ENCODE data around the gene ATP6V1B1. TPM values are rescaled to one million over a fixed set of nuclear protein-coding genes. Genes with fewer than 3 reads are reported as not detected.

The ATP6V1B1 gene
- total and polyA plus RNA-seq, 2 of the 13 experiments (the other 11 are each of a cell fraction or from before 2014, with no cell fraction given) = 0.58 to 1.6 TPM

GRCh38 chr2:70999362-70999761, 63.7 kb downstream of the ATP6V1B1 start (continued):
- peak; percentile 76 for TF ChIP-seq PAXIP1 (CRISPR knock-in tag; conservative IDR thresholded peaks at IDR 0.05)
- TF ChIP-seq GABPA (IDR thresholded peaks at IDR 0.05; ENCODE audit: low read depth, low read length) = 0 out of 2 replicates have a peak, but pooled peaks have one; percentile 17
- no peak for TF ChIP-seq GABPA (CRISPR knock-in tag; IDR thresholded peaks at IDR 0.05; ENCODE audit: low read depth)
- TF ChIP-seq ZBTB33 (CRISPR knock-in tag; IDR thresholded peaks at IDR 0.05) = no peak
- TF ChIP-seq ZFX (CRISPR knock-in tag; IDR thresholded peaks at IDR 0.05; ENCODE audit: low read depth) = peak; percentile 28; the same call in 1 of the 2 replicates
- peak; percentile 24; the same call in 1 of the 2 replicates for TF ChIP-seq HNF4G (IDR thresholded peaks at IDR 0.05; ENCODE audit: borderline replicate concordance, low read depth, low read length)
- no peak for TF ChIP-seq HNF4G (CRISPR knock-in tag; IDR thresholded peaks at IDR 0.05; ENCODE audit: borderline replicate concordance, low read depth)
- TF ChIP-seq GATAD2A (CRISPR knock-in tag; IDR thresholded peaks at IDR 0.05) = peak; percentile 29
- TF ChIP-seq KLF12 (CRISPR knock-in tag; IDR thresholded peaks at IDR 0.05; ENCODE audit: borderline replicate concordance) = no peak
- TF ChIP-seq KDM6A (CRISPR knock-in tag; IDR thresholded peaks at IDR 0.05; ENCODE audit: low read depth) = 0 out of 2 replicates have a peak, but pooled peaks have one; percentile 20
- TF ChIP-seq ZNF644 (CRISPR knock-in tag; IDR thresholded peaks at IDR 0.05; ENCODE audit: low read depth) = 0 out of 2 replicates have a peak, but pooled peaks have one; percentile 41
- TF ChIP-seq HNF4A (CRISPR knock-in tag; IDR thresholded peaks at IDR 0.05) = peak; percentile 32; the same call in 1 of the 2 replicates
- TF ChIP-seq ZSCAN25 (CRISPR knock-in tag; IDR thresholded peaks at IDR 0.05) = 0 out of 2 replicates have a peak, but pooled peaks have one; percentile 23
- TF ChIP-seq BORCS8-MEF2B (CRISPR knock-in tag; IDR thresholded peaks at IDR 0.05) = 0 out of 2 replicates have a peak, but pooled peaks have one; percentile 73
- 0 out of 2 replicates have a peak, but pooled peaks have one; percentile 33 for TF ChIP-seq ZNF230 (CRISPR knock-in tag; IDR thresholded peaks at IDR 0.05)
- TF ChIP-seq ZNF556 (CRISPR knock-in tag; IDR thresholded peaks at IDR 0.05; ENCODE audit: borderline replicate concordance) = 0 out of 2 replicates have a peak, but pooled peaks have one; percentile 61
- no peak for TF ChIP-seq CENPBD1 (CRISPR knock-in tag; IDR thresholded peaks at IDR 0.05; ENCODE audit: borderline replicate concordance, low read depth)
- no peak for TF ChIP-seq CBX2 (IDR thresholded peaks at IDR 0.05; ENCODE audit: low read depth, low read length)
- TF ChIP-seq CBX2 (CRISPR knock-in tag; IDR thresholded peaks at IDR 0.05; ENCODE audit: low read depth) = no peak
- no peak for TF ChIP-seq SOX13 (IDR thresholded peaks at IDR 0.05)
- TF ChIP-seq SOX13 (CRISPR knock-in tag; conservative IDR thresholded peaks at IDR 0.05 in 1 of 2, IDR thresholded peaks at IDR 0.05 in 1 of 2) = peak in 1 of 2 experiments; percentile 5; a peak in 1 of 4 replicates
- 0 out of 2 replicates have a peak, but pooled peaks have one; percentile 73 for TF ChIP-seq HINFP (CRISPR knock-in tag; IDR thresholded peaks at IDR 0.05; ENCODE audit: low read depth)
- TF ChIP-seq REPIN1 (CRISPR knock-in tag; IDR thresholded peaks at IDR 0.05; ENCODE audit: borderline replicate concordance, low read depth) = peak; percentile 60; the same call in 1 of the 2 replicates
- 0 out of 2 replicates have a peak, but pooled peaks have one; percentile 19 for TF ChIP-seq TARDBP (CRISPR knock-in tag; IDR thresholded peaks at IDR 0.05)

Measured in HepG2 (cell line).